Transverse colon (tissue), 3 donors: ENCODE measurements around the gene LILRA2.
"Not testable (repeated sequence)": the region's sequence is repeated elsewhere in the genome, so short reads cannot be mapped to it uniquely, and the experiment has no call there.

Experiments
- CTCF ChIP-seq, 5 experiments: fragments of 200-600 bp in 3 of 5; fragments of 450-650 bp in 2 of 5; sonication (generic) in 3 of 5; IDR thresholded peaks; 1 replicate in 2 of 5; 2 replicates in 3 of 5; pipeline ENCODE4 v1.5.1; 2016 to 2017; ENCODE audit warnings: antibody characterized with exemption in 5 of 5, inconsistent platforms in 3 of 5, mild to moderate bottlenecking in 2 of 5, moderate library complexity in 1 of 5
- EP300 ChIP-seq: sonication (generic); formaldehyde crosslinking; IDR thresholded peaks from one replicate; pipeline ENCODE4 v1.6.1; 2017; ENCODE audit warnings: antibody characterized with exemption, low read depth
- POLR2A ChIP-seq: fragments of 450-650 bp; IDR thresholded peaks from one replicate; pipeline ENCODE4 v1.6.1; 2016; ENCODE audit warnings: antibody characterized with exemption, mild to moderate bottlenecking, moderate library complexity

- not testable (repeated sequence) for TF ChIP-seq CTCF (IDR thresholded peaks at IDR 0.05); EP300; POLR2A
These were observed 54.3 kb downstream of the LILRA2 start for GRCh38 chr19:54627912-54628311.
